PC-3 (cell line): ENCODE measurements around the gene RGS14. TPM values are rescaled to one million over a fixed set of nuclear protein-coding genes. Genes with fewer than 3 reads are reported as not detected.

ENCODE experiments used
- ATAC-seq: fragments of 200-7000 bp; cut with Tn5 transposase; 2 replicates; pipeline ENCODE4 v1.9.1; 2020; ENCODE audit warnings: mild to moderate bottlenecking, moderate library complexity
- BruUV-seq: library from RNA; stranded (reverse); fragments of 400-500 nt; replicated peaks from 2 replicates; lab custom pipeline; 2021; lab: Mats Ljungman, UMichigan
- CTCF ChIA-PET: fragments of 300-600 bp; sonication (Branson Sonifier 250); formaldehyde crosslinking; loops from one replicate; lab custom pipeline; 2022; ENCODE audit warnings: antibody characterized with exemption; lab: Charles Lee
- POLR2A ChIA-PET: fragments of 300-600 bp; sonication (Branson Sonifier 250); formaldehyde crosslinking; loops from one replicate; lab custom pipeline; 2022; ENCODE audit warnings: antibody characterized with exemption; ENCODE audit not compliant: unreplicated experiment; lab: Charles Lee
- DNase-seq: peaks from one replicate; pipeline ENCODE4 v3.0.0-alpha.2; 2015
- H2AFZ ChIP-seq: fragments of 300-600 bp; sonication (generic); 2 replicates; pipeline ENCODE4 v1.6.0; 2016; ENCODE audit warnings: antibody characterized with exemption, low read length
- H3F3A ChIP-seq: fragments of 300-600 bp; sonication (generic); one replicate; pipeline ENCODE4 v1.6.0; 2017; ENCODE audit warnings: antibody characterized with exemption, low read length, control low read depth, mild to moderate bottlenecking; ENCODE audit not compliant: unreplicated experiment
- H3K27ac ChIP-seq: fragments of 300-600 bp; sonication (generic); 2 replicates; pipeline ENCODE4 v1.5.1; 2016; ENCODE audit warnings: mild to moderate bottlenecking, low read length
- H3K27me3 ChIP-seq: fragments of 300-600 bp; sonication (generic); 2 replicates; pipeline ENCODE4 v1.6.1; 2016; ENCODE audit warnings: low read length, mixed read lengths
- H3K36me3 ChIP-seq: fragments of 300-600 bp; sonication (generic); 2 replicates; pipeline ENCODE4 v1.6.1; 2016; ENCODE audit warnings: low read depth, mixed run types, low read length, mixed read lengths
- H3K4me1 ChIP-seq: fragments of 300-600 bp; sonication (generic); 2 replicates; pipeline ENCODE4 v1.5.1; 2016; ENCODE audit warnings: low read length; ENCODE audit not compliant: insufficient read depth
- H3K4me2 ChIP-seq: fragments of 300-600 bp; sonication (generic); 2 replicates; pipeline ENCODE4 v1.6.0; 2016; ENCODE audit warnings: low read length
- H3K4me3 ChIP-seq: fragments of 300-600 bp; sonication (generic); 2 replicates; pipeline ENCODE4 v1.5.1; 2016; ENCODE audit warnings: mild to moderate bottlenecking, low read length, mixed read lengths
- H3K79me2 ChIP-seq: fragments of 300-600 bp; sonication (generic); 2 replicates; pipeline ENCODE4 v1.6.1; 2017; ENCODE audit warnings: low read length, mixed read lengths
- H3K9ac ChIP-seq: fragments of 300-600 bp; sonication (generic); 2 replicates; pipeline ENCODE4 v1.6.0; 2016; ENCODE audit warnings: mild to moderate bottlenecking, low read length
- H3K9me2 ChIP-seq: fragments of 300-600 bp; sonication (generic); replicated peaks from 2 replicates; pipeline ENCODE4 v1.6.1; 2016; ENCODE audit warnings: mixed run types, low read length, mixed read lengths
- H3K9me3 ChIP-seq: fragments of 300-600 bp; sonication (generic); 2 replicates; pipeline ENCODE4 v1.6.1; 2016; ENCODE audit warnings: low read length, mixed read lengths
- H4K20me1 ChIP-seq: fragments of 300-600 bp; sonication (generic); 2 replicates; pipeline ENCODE4 v1.6.1; 2016; ENCODE audit warnings: low read length, mixed read lengths
- CTCF ChIP-seq: fragments of 300-600 bp; sonication (generic); conservative IDR thresholded peaks from 2 replicates; pipeline ENCODE4 v1.5.1; 2017; ENCODE audit warnings: antibody characterized with exemption, low read depth, mild to moderate bottlenecking, low read length
- EZH2 ChIP-seq: fragments of 300-600 bp; sonication (generic); IDR thresholded peaks from one replicate; pipeline ENCODE4 v1.6.1; 2017; ENCODE audit warnings: antibody characterized with exemption, mild to moderate bottlenecking, low read length; ENCODE audit not compliant: unreplicated experiment
- EZH2phosphoT487 ChIP-seq: fragments of 300-600 bp; sonication (generic); IDR thresholded peaks from 2 replicates; pipeline ENCODE4 v1.6.1; 2018; ENCODE audit warnings: mild to moderate bottlenecking, antibody characterized with exemption, low read length, borderline replicate concordance
- intact Hi-C: fragments of 100-400 bp; cut with micrococcal nuclease; formaldehyde crosslinking; loops from 2 replicates; pipeline ENCODE4 v1.9.0; 2023
- total RNA-seq: library from RNA; depleted of rRNA; stranded (reverse); fragments of >200 nt; gene quantifications from 2 replicates; pipeline ENCODE4 v1.2.3, GENCODE V29; 2014

Gene RGS14
- total RNA-seq, 1 experiment from 2014 or later = 32.3 TPM

GRCh38 chr5:177347699-177348098 is 10.0 kb upstream of the RGS14 start:
- POLR2A ChIA-PET = no interaction called here
- H3K4me3 ChIP-seq = 0 out of 2 replicates have a peak overlapping the region, but pooled peaks have one; percentile 27
- no peaks in the 10 kb centered on the region for H3K9me3 ChIP-seq
- no peaks in the 10 kb centered on the region for H3K9me2 ChIP-seq
- H3K4me1 ChIP-seq = peaks cover 36% of the 10 kb centered on the region
- peak overlapping the region; percentile 96 for H3K4me2 ChIP-seq
- no peak overlapping the region for H2AFZ ChIP-seq
- H3K36me3 ChIP-seq = peaks cover 10% of the 10 kb centered on the region; the same call in 1 of the 2 replicates
- no peaks in the 10 kb centered on the region for H3K27me3 ChIP-seq
- BruUV-seq = no TSS peak
- peaks cover 8% of the 10 kb centered on the region for H3F3A ChIP-seq
- no peak overlapping the region for H3K9ac ChIP-seq
- DNase-seq = no peak
- CTCF ChIA-PET = interaction anchor here (0.6 kb wide), 1 partner anchor 79 kb away, joined by 10 read pairs; the partner anchor contains the start of gene GRK6
- intact Hi-C loops = no loop called here
- 0 out of 2 replicates have a peak, but pooled peaks cover 6% of the 10 kb centered on the region for H4K20me1 ChIP-seq
- H3K79me2 ChIP-seq = peaks cover 84% of the 10 kb centered on the region
- TF ChIP-seq EZH2 (no peak), EZH2phosphoT487 (no peak), CTCF (no peak)
- no peak overlapping the region for H3K27ac ChIP-seq
- no peak for ATAC-seq

- Histone ChIP-seq H3K9ac (no peak overlapping the region), H3K79me2 (peaks cover 69% of the 10 kb centered on the region), H3K4me1 (peaks cover 36% of the 10 kb centered on the region), H3K9me2 (no peaks in the 10 kb centered on the region), H3K36me3 (peaks cover 6% of the 10 kb centered on the region; the same call in 1 of the 2 replicates), H3F3A (peaks cover 8% of the 10 kb centered on the region), H3K27me3 (no peaks in the 10 kb centered on the region), H3K4me3 (peak overlapping the region; percentile 93), H3K9me3 (no peaks in the 10 kb centered on the region), H3K27ac (no peak overlapping the region), H2AFZ (no peak overlapping the region), H3K4me2 (peak overlapping the region; percentile 96), H4K20me1 (0 out of 2 replicates have a peak, but pooled peaks cover 6% of the 10 kb centered on the region)
- ATAC-seq (no peak), DNase-seq (no peak)
- ChIA-PET CTCF (interaction anchor here (0.8 to 1.5 kb wide), 4 partner anchors 21 to 108 kb away, joined by 3 to 9 read pairs (median 4); no protein-coding TSS in a partner anchor), POLR2A (interaction anchor here (0.6 kb wide), 1 partner anchor 21 kb away, joined by 4 read pairs; no protein-coding TSS in a partner anchor)
- TF ChIP-seq CTCF (no peak), EZH2 (no peak)
- BruUV-seq = no TSS peak
- intact Hi-C loops = loop anchor here (1.0 kb wide), 1 partner anchor 31 kb away; no protein-coding TSS in a partner anchor
These were observed 8.4 kb upstream of the RGS14 start for GRCh38 chr5:177349362-177349647.

GRCh38 chr5:177349762-177350161 is 8.0 kb upstream of the RGS14 start:
- peaks cover 6% of the 10 kb centered on the region; the same call in 1 of the 2 replicates for H3K36me3 ChIP-seq
- no peak overlapping the region for H3K27ac ChIP-seq
- no TSS peak for BruUV-seq
- no peaks in the 10 kb centered on the region for H3K9me3 ChIP-seq
- H3K79me2 ChIP-seq = peaks cover 64% of the 10 kb centered on the region
- 0 out of 2 replicates have a peak, but pooled peaks cover 6% of the 10 kb centered on the region for H4K20me1 ChIP-seq
- no peak for TF ChIP-seq EZH2
- no peak for TF ChIP-seq EZH2phosphoT487
- TF ChIP-seq CTCF = no peak
- H3K4me3 ChIP-seq = peak overlapping the region; percentile 93
- ATAC-seq (no peak), DNase-seq (no peak)
- POLR2A ChIA-PET = no interaction called here
- H3F3A ChIP-seq = peaks cover 8% of the 10 kb centered on the region
- H3K4me2 ChIP-seq = peak overlapping the region; percentile 96
- CTCF ChIA-PET = no interaction called here
- intact Hi-C loops = loop anchor here (1.0 kb wide), 1 partner anchor 31 kb away; no protein-coding TSS in a partner anchor
- no peak overlapping the region for H2AFZ ChIP-seq
- H3K27me3 ChIP-seq = no peaks in the 10 kb centered on the region
- no peak overlapping the region for H3K9ac ChIP-seq
- no peaks in the 10 kb centered on the region for H3K9me2 ChIP-seq
- peaks cover 36% of the 10 kb centered on the region for H3K4me1 ChIP-seq
